Measurements from ENCODE around the gene LIMK2. TPM values are rescaled to one million over a fixed set of nuclear protein-coding genes. Genes with fewer than 3 reads are reported as not detected.
A peak's percentile ranks its signal among the peaks of the same experiment; 100 is the strongest.

Gene LIMK2
- total RNA-seq, 1 donor from 2014 or later, result 92.4 TPM

GRCh38 chr22:31292236-31292989 is 80.3 kb downstream of the LIMK2 start, which contains the start of gene PIK3IP1:
PIK3IP1 (minus strand) TSS chr22:31292488; CDS start chr22:31292344, 144 bp downstream.
- TF ChIP-seq CTCF (IDR thresholded peaks at IDR 0.05; ENCODE audit: partially characterized antibody, unreplicated experiment), result peak; percentile 44
- Mint-ChIP-seq H3K27ac (ENCODE audit: unreplicated experiment) (peak within 1 kb of the TSS; percentile 99), H3K4me1 (ENCODE audit: low read depth, unreplicated experiment) (peaks cover 8% of the 10 kb centered on the region), H3K36me3 (ENCODE audit: unreplicated experiment) (no peaks in the 10 kb centered on the region), H3K4me3 (ENCODE audit: unreplicated experiment) (peak within 1 kb of the TSS; percentile 100), H3K27me3 (ENCODE audit: unreplicated experiment) (no peaks in the 10 kb centered on the region), H3K9me3 (ENCODE audit: unreplicated experiment) (peaks cover 14% of the 10 kb centered on the region)
- DNase-seq, result peak; percentile 88

- H3K9me3 Mint-ChIP-seq (ENCODE audit: unreplicated experiment), result peaks cover 10% of the 10 kb centered on the region
- H3K36me3 Mint-ChIP-seq (ENCODE audit: unreplicated experiment), result no peaks in the 10 kb centered on the region
- H3K4me1 Mint-ChIP-seq (ENCODE audit: low read depth, unreplicated experiment), result peaks cover 4% of the 10 kb centered on the region
- H3K27ac Mint-ChIP-seq (ENCODE audit: unreplicated experiment), result peak overlapping the region; percentile 38
- no peak for TF ChIP-seq CTCF (IDR thresholded peaks at IDR 0.05; ENCODE audit: partially characterized antibody, unreplicated experiment)
- no peak for DNase-seq
- no peaks in the 10 kb centered on the region for H3K27me3 Mint-ChIP-seq (ENCODE audit: unreplicated experiment)
- no peak overlapping the region for H3K4me3 Mint-ChIP-seq (ENCODE audit: unreplicated experiment)
Measured at GRCh38 chr22:31295360-31295759, 83.3 kb downstream of the LIMK2 start.

GRCh38 chr22:31295831-31296657 is 83.9 kb downstream of the LIMK2 start:
- H3K9me3 Mint-ChIP-seq (ENCODE audit: unreplicated experiment), result peaks cover 9% of the 10 kb centered on the region

GRCh38 chr22:31300896-31301295 is 88.8 kb downstream of the LIMK2 start:
- TF ChIP-seq CTCF (IDR thresholded peaks at IDR 0.05; ENCODE audit: partially characterized antibody, unreplicated experiment), result no peak
- Mint-ChIP-seq H3K27me3 (ENCODE audit: unreplicated experiment) (no peaks in the 10 kb centered on the region), H3K4me3 (ENCODE audit: unreplicated experiment) (no peak overlapping the region), H3K36me3 (ENCODE audit: unreplicated experiment) (no peaks in the 10 kb centered on the region), H3K9me3 (ENCODE audit: unreplicated experiment) (peaks cover 3% of the 10 kb centered on the region), H3K4me1 (ENCODE audit: low read depth, unreplicated experiment) (no peaks in the 10 kb centered on the region), H3K27ac (ENCODE audit: unreplicated experiment) (no peak overlapping the region)
- DNase-seq, result no peak

More at GRCh38 chr22:31295831-31296657, 83.9 kb downstream of the LIMK2 start:
- Mint-ChIP-seq H3K36me3 (ENCODE audit: unreplicated experiment) (no peaks in the 10 kb centered on the region), H3K4me3 (ENCODE audit: unreplicated experiment) (no peak overlapping the region), H3K27ac (ENCODE audit: unreplicated experiment) (no peak overlapping the region), H3K27me3 (ENCODE audit: unreplicated experiment) (no peaks in the 10 kb centered on the region), H3K4me1 (ENCODE audit: low read depth, unreplicated experiment) (peaks cover 2% of the 10 kb centered on the region)
- no peak for TF ChIP-seq CTCF (IDR thresholded peaks at IDR 0.05; ENCODE audit: partially characterized antibody, unreplicated experiment)
- DNase-seq, result no peak
